Endothelial cell of umbilical vein (primary cell): ENCODE data around the gene BIN1. TPM values are rescaled to one million over a fixed set of nuclear protein-coding genes. Genes with fewer than 3 reads are reported as not detected.

Experiments
- BruUV-seq: library from RNA; stranded (reverse); fragments of 400-500 nt; replicated peaks from 2 replicates; lab custom pipeline; 2021; lab: Mats Ljungman, UMichigan
- CTCF ChIA-PET: fragments of 300-600, 350-600 bp; sonication (Branson Sonifier 250); formaldehyde crosslinking; loops from one replicate; lab custom pipeline; 2021; ENCODE audit warnings: antibody characterized with exemption, inconsistent platforms; lab: Charles Lee
- POLR2A ChIA-PET: fragments of 300-600, 350-600 bp; sonication (Branson Sonifier 250); formaldehyde crosslinking; loops from one replicate; lab custom pipeline; 2021; ENCODE audit warnings: antibody characterized with exemption, inconsistent platforms; lab: Charles Lee
- DNase-seq: peaks from one replicate; pipeline ENCODE4 v3.0.0-alpha.2; 2011; ENCODE audit warnings: low read depth, low spot score
- FAIRE-seq: peaks from 2 replicates; lab custom pipeline; 2011; peaks lifted over from hg19 to GRCh38; lab: Jason Lieb, UNC
- H2AFZ ChIP-seq: 2 replicates; pipeline ENCODE4 v1.6.0; 2012; ENCODE audit warnings: low read depth, low read length, control low read depth, inconsistent platforms
- H3K27ac ChIP-seq: 2 replicates; pipeline ENCODE4 v1.5.1; 2011; ENCODE audit warnings: low read depth, mild to moderate bottlenecking, control low read depth, low read length, moderate library complexity; ENCODE audit not compliant: insufficient read depth
- H3K27me3 ChIP-seq, 2 experiments: 2 replicates each; pipeline versions ENCODE4 v1.6.0 to v1.6.1; 2011; ENCODE audit warnings: low read length in 2 of 2, mixed read lengths in 1 of 2; ENCODE audit not compliant: control insufficient read depth in 2 of 2, insufficient read depth in 2 of 2
- H3K36me3 ChIP-seq, 2 experiments: 2 replicates in 1 of 2; 3 replicates in 1 of 2; pipeline ENCODE4 v1.5.1; 2011; ENCODE audit warnings: low read length in 2 of 2, mild to moderate bottlenecking in 1 of 2, moderate library complexity in 1 of 2; ENCODE audit not compliant: control insufficient read depth in 2 of 2, insufficient read depth in 2 of 2; ENCODE audit errors: extremely low read depth in 1 of 2
- H3K4me1 ChIP-seq: 3 replicates; pipeline ENCODE4 v1.5.1; 2011; ENCODE audit warnings: mild to moderate bottlenecking, low read length; ENCODE audit not compliant: control insufficient read depth, insufficient read depth; ENCODE audit errors: extremely low read depth
- H3K4me2 ChIP-seq: 2 replicates; pipeline ENCODE4 v1.6.1; 2011; ENCODE audit warnings: low read length, control low read depth, mixed read lengths; ENCODE audit not compliant: insufficient read depth
- H3K4me3 ChIP-seq, 3 experiments: fragments of 200-600 bp in 1 of 3; sonication (generic), shearing (Covaris generic) in 1 of 3; replicated peaks in 1 of 3; 2 replicates each; pipeline ENCODE4 v1.5.1; 2011 to 2016; ENCODE audit warnings: control low read depth in 3 of 3, low read length in 3 of 3, mild to moderate bottlenecking in 2 of 3, inconsistent platforms in 1 of 3, low read depth in 1 of 3, moderate library complexity in 1 of 3; ENCODE audit not compliant: insufficient read depth in 1 of 3
- H3K79me2 ChIP-seq: 2 replicates; pipeline ENCODE4 v1.6.0; 2012; ENCODE audit warnings: low read length, inconsistent platforms; ENCODE audit not compliant: control insufficient read depth, insufficient read depth
- H3K9ac ChIP-seq: replicated peaks from 2 replicates; pipeline ENCODE3; 2011; ENCODE audit warnings: low read length, control low read depth; ENCODE audit not compliant: insufficient read depth; ENCODE audit errors: extremely low read depth
- H3K9me1 ChIP-seq: replicated peaks from 3 replicates; pipeline ENCODE4 v1.6.0; 2011; ENCODE audit warnings: mild to moderate bottlenecking, low read length; ENCODE audit not compliant: control insufficient read depth, insufficient read depth; ENCODE audit errors: extremely low read depth
- H3K9me3 ChIP-seq: replicated peaks from 2 replicates; pipeline ENCODE4 v1.5.1; 2012; ENCODE audit warnings: low read length, inconsistent platforms; ENCODE audit not compliant: control insufficient read depth, insufficient read depth
- H4K20me1 ChIP-seq: replicated peaks from 2 replicates; pipeline ENCODE3; 2011; ENCODE audit warnings: mild to moderate bottlenecking, low read length; ENCODE audit not compliant: control insufficient read depth, insufficient read depth; ENCODE audit errors: extremely low read depth
- CTCF ChIP-seq, 2 donors: IDR thresholded peaks; 1 replicate in 1 of 2; 2 replicates in 1 of 2; pipeline ENCODE4 v1.5.1; 2011; ENCODE audit warnings: low read length in 2 of 2, mild to moderate bottlenecking in 2 of 2, moderate library complexity in 2 of 2, control low read depth in 1 of 2, inconsistent platforms in 1 of 2, low read depth in 1 of 2; ENCODE audit not compliant: insufficient read depth in 1 of 2; ENCODE audit errors: extremely low read depth in 1 of 2
- JUN ChIP-seq: IDR thresholded peaks from 2 replicates; pipeline ENCODE4 v1.6.1; 2011; ENCODE audit warnings: borderline replicate concordance, low read depth; ENCODE audit not compliant: insufficient read length, insufficient read depth
- MAX ChIP-seq: IDR thresholded peaks from 2 replicates; pipeline ENCODE4 v1.6.1; 2011; ENCODE audit not compliant: insufficient read depth, insufficient read length
- POLR2A ChIP-seq: IDR thresholded peaks from 2 replicates; pipeline ENCODE4 v1.6.1; 2012; ENCODE audit warnings: low read depth, mild to moderate bottlenecking, control low read depth, low read length
- POLR2AphosphoS5 ChIP-seq: IDR thresholded peaks from 2 replicates; pipeline ENCODE4 v1.6.1; 2012; ENCODE audit warnings: low read depth, mild to moderate bottlenecking, control low read depth, low read length, moderate library complexity; ENCODE audit not compliant: insufficient read depth
- dilution Hi-C: fragments of 300-500 bp; cut with MboI; formaldehyde crosslinking; loops from one replicate; pipeline ENCODE4 v1.15.0; 2019; ENCODE audit warnings: low sequenced_read_pairs; ENCODE audit not compliant: extremely low pct_ligation_motif_present
- intact Hi-C: fragments of 100-400 bp; cut with micrococcal nuclease; formaldehyde crosslinking; loops from one replicate; pipeline ENCODE4 v1.10.0; 2022
- polyA plus RNA-seq, 4 experiments: library from polyadenylated mRNA; depleted of rRNA in 3 of 4; stranded (reverse) in 3 of 4; unstranded in 1 of 4; fragments of >200 nt; gene quantifications; 2 replicates each; pipeline versions ENCODE4 v1.2.1 to v1.2.3, GENCODE V29; 2011 to 2012; ENCODE audit warnings: missing spikeins in 1 of 4
- total RNA-seq: library from RNA; stranded (reverse); gene quantifications from 2 replicates; pipeline ENCODE4 v1.2.3, GENCODE V29; 2021

Gene BIN1
- total and polyA plus RNA-seq, 2 donors (not counting 3 experiments of a cell fraction or from before 2014, with no cell fraction given): 26.3 to 36.9 TPM

GRCh38 chr2:127049927-127050802 lies 56.8 kb downstream of the BIN1 start:
- dilution Hi-C loops: no loop called here
- Histone ChIP-seq H4K20me1 (no peaks in the 10 kb centered on the region), H3K4me2 (no peak overlapping the region), H3K36me3 (peaks cover 0 to 2% of the 10 kb centered on the region in 2 experiments), H3K4me3 (no peak overlapping the region), H3K79me2 (no peaks in the 10 kb centered on the region), H3K9me3 (no peaks in the 10 kb centered on the region), H3K9me1 (no peaks in the 10 kb centered on the region), H3K4me1 (no peaks in the 10 kb centered on the region), H3K27me3 (no peaks in the 10 kb centered on the region), H3K27ac (no peak overlapping the region), H2AFZ (peak overlapping the region; percentile 8), H3K9ac (no peak overlapping the region)
- ChIA-PET CTCF (interaction anchor here (0.6 to 3.1 kb wide), 10 partner anchors 8 to 123 kb away, joined by 3 to 18 read pairs (median 3); no protein-coding TSS in a partner anchor), POLR2A (no interaction called here)
- peak; percentile 28 for TF ChIP-seq POLR2AphosphoS5
- no peak for TF ChIP-seq JUN
- peak; percentile 78 to 99 for TF ChIP-seq CTCF (IDR thresholded peaks at IDR 0.05; ENCODE audit: extremely low read depth in 1 of 2, insufficient read depth in 1 of 2, low read depth in 1 of 2, low read length in 2 of 2)
- TF ChIP-seq MAX: no peak
- TF ChIP-seq POLR2A: no peak
- intact Hi-C loops: loop anchor here (1.0 kb wide), 3 partner anchors 25 to 164 kb away; no protein-coding TSS in a partner anchor
- BruUV-seq: no TSS peak
- peak; percentile 34 for DNase-seq
- peak; percentile 81 for FAIRE-seq
